ENCODE measurements around the gene DDX23. TPM values are rescaled to one million over a fixed set of nuclear protein-coding genes. Genes with fewer than 3 reads are reported as not detected.

The DDX23 gene
- total RNA-seq, 3 donors from 2014 or later = 65.4 to 89.9 (median 76.0) TPM

GRCh38 chr12:48822711-48823110, 29.3 kb downstream of the DDX23 start:
- Histone ChIP-seq H3K9me3 (no peaks in the 10 kb centered on the region), H3K4me1 (no peaks in the 10 kb centered on the region), H3K4me3 (no peak overlapping the region), H3K36me3 (no peaks in the 10 kb centered on the region), H3K27me3 (no peaks in the 10 kb centered on the region), H3K27ac (no peak overlapping the region)
- TF ChIP-seq POLR2A (IDR thresholded peaks at IDR 0.05) (no peak), POLR2AphosphoS5 (IDR thresholded peaks at IDR 0.05) (no peak), CTCF (IDR thresholded peaks at IDR 0.05) (no peak)
- intact Hi-C loops (cut with DNase I; ENCODE audit: low total_unique reads) = loop anchor here (5.0 kb wide), 1 partner anchor 465 kb away; no protein-coding TSS in a partner anchor
- DNase-seq (ENCODE audit: low spot score in 2 of 2) = no peak

DNA sequence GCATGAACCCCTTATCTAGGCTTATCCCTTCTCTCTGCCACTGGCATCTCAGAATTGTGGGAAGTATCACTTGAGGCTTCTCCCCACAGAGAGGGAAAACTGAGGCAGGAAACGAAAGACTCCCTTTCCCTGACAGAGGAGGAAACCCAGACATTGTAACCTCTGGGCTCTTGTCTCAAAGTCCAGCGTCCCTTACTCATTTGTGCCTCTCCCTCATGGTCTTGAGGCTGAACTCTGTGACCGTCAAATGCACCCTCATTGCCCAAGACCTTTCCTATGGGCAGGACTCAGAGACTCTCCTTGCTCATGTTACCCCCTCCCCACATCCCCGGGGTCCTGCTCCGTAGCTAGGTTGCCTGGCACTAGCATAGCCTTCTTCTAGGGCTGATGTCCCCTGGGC, 29.8 kb downstream of the DDX23 start:
- Histone ChIP-seq H3K4me3 (no peak overlapping the region), H3K36me3 (no peaks in the 10 kb centered on the region), H3K27me3 (no peaks in the 10 kb centered on the region), H3K9me3 (no peaks in the 10 kb centered on the region), H3K27ac (no peak overlapping the region), H3K4me1 (no peaks in the 10 kb centered on the region)
- no peak for DNase-seq (ENCODE audit: low spot score in 2 of 2)
- TF ChIP-seq POLR2AphosphoS5 (IDR thresholded peaks at IDR 0.05) (no peak), CTCF (IDR thresholded peaks at IDR 0.05) (no peak), POLR2A (IDR thresholded peaks at IDR 0.05) (no peak)
- intact Hi-C loops (cut with DNase I; ENCODE audit: low total_unique reads) = loop anchor here (5.0 kb wide), 1 partner anchor 465 kb away; no protein-coding TSS in a partner anchor

DNA sequence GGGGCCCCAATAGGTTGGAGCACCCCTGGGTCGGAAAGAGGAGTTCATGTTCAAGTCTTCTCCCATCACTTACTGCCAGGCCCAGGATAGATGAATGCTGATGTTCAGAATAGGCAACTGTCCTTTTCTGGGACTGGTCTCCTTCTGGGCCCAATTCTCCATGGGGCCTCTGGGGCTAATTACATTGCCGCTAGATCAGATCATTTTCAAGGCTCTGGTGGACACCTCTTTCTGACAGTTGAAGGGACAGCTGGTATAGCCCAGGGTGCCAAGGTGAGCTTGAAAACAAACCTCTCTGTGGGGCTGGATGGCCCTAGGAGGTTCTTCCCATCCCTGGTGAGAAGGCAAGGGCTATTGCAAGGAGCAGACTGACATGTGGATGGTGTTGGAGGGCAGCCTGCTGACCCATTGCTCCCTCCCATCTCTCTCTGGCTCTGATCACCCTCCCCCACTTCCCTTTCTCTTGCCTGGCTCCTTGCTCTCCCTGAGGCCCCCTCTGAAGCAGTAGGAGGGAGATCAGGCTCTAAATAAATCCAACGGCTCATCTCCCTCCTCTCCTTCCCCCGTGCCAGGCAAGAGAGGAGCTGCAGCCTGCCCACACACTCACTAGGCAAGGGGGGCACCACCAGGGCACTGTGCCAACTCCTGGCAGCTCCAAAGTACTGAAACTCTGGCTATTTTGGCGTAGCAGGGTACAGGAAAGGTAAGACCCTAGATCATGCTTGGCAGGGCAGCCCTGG, 31.8 kb downstream of the DDX23 start:
- intact Hi-C loops (cut with DNase I; ENCODE audit: low total_unique reads) = loop anchor here (5.0 kb wide), 1 partner anchor 467 kb away; no protein-coding TSS in a partner anchor
- no peaks in the 10 kb centered on the region for H3K9me3 ChIP-seq
- no peak for DNase-seq (ENCODE audit: low spot score in 2 of 2)
- no peak overlapping the region for H3K4me3 ChIP-seq
- no peak for TF ChIP-seq POLR2AphosphoS5 (IDR thresholded peaks at IDR 0.05)
- TF ChIP-seq CTCF (IDR thresholded peaks at IDR 0.05) = no peak
- no peak for TF ChIP-seq POLR2A (IDR thresholded peaks at IDR 0.05)
- H3K27me3 ChIP-seq = no peaks in the 10 kb centered on the region
- H3K36me3 ChIP-seq = no peaks in the 10 kb centered on the region
- peaks cover 4 to 8% of the 10 kb centered on the region in 2 donors for H3K4me1 ChIP-seq
- no peak overlapping the region for H3K27ac ChIP-seq

DNA sequence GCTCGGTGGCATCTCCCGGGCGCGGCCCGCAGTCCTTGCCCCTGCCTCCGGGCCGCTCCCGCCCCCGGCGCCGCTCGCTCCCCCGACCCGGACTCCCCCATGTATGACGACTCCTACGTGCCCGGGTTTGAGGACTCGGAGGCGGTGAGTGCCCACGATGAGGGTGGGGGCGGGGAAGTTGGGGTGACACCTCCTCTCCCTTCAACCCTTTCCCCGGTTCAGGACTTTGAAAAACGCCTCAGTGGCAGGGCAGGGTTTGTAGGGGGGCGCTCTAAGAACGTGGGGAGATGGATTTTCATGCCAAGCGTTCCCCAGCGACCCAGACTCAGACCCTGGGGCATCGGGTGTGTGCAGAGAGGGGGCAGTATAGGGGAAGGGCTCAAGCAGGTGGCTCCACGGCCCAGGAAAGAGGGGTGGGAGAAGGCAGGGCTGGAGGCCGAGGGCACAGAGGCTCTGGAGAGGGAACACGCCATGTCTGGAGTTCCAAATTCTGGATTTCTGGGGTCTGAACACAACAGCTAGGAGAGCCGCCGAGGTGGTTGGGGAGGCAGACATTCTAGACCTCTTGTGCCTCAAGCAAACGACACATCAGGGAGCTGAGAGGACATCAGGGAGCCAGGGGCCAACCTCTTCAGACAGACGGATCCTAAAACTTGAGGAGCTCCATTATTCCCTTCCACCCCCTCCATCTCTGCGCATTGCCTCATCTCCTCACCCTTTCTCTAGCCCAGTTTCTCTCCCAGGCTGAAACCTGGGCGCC, 33.0 kb downstream of the DDX23 start:
- TF ChIP-seq POLR2A (IDR thresholded peaks at IDR 0.05) (no peak), POLR2AphosphoS5 (IDR thresholded peaks at IDR 0.05) (no peak), CTCF (IDR thresholded peaks at IDR 0.05) (no peak)
- H3K27ac ChIP-seq = peak overlapping the region; percentile 66 to 87
- no peaks in the 10 kb centered on the region for H3K36me3 ChIP-seq
- DNase-seq (ENCODE audit: low spot score in 2 of 2) = no peak
- H3K4me1 ChIP-seq = peaks cover 4 to 8% of the 10 kb centered on the region in 2 donors
- intact Hi-C loops (cut with DNase I; ENCODE audit: low total_unique reads) = no loop called here
- no peaks in the 10 kb centered on the region for H3K27me3 ChIP-seq
- H3K9me3 ChIP-seq = no peaks in the 10 kb centered on the region
- peak overlapping the region; percentile 54 to 87 (median 70) for H3K4me3 ChIP-seq

Measured in breast epithelium (tissue), 4 donors.